OCI-LY7 (cell line): ENCODE data around the gene MSN. TPM values are rescaled to one million over a fixed set of nuclear protein-coding genes. Genes with fewer than 3 reads are reported as not detected.

Source experiments
- BruUV-seq: library from RNA; stranded (reverse); fragments of 400-500 nt; replicated peaks from 2 replicates; lab custom pipeline; 2021; lab: Mats Ljungman, UMichigan
- CTCF ChIA-PET: fragments of 300-600 bp; sonication (Branson Sonifier 250); formaldehyde crosslinking; loops from one replicate; lab custom pipeline; 2022; ENCODE audit warnings: antibody characterized with exemption; ENCODE audit not compliant: unreplicated experiment; lab: Charles Lee
- POLR2A ChIA-PET: fragments of 300-600 bp; sonication (Branson Sonifier 250); formaldehyde crosslinking; loops from one replicate; lab custom pipeline; 2022; ENCODE audit warnings: antibody characterized with exemption; lab: Charles Lee
- DNase-seq: peaks from one replicate; pipeline ENCODE4 v3.0.0-alpha.2; 2015; ENCODE audit warnings: low spot score
- H2AFZ ChIP-seq: fragments of 200-600 bp; sonication (generic), shearing (Covaris generic); 2 replicates; pipeline ENCODE4 v1.6.1; 2014; ENCODE audit warnings: mild to moderate bottlenecking, antibody characterized with exemption, low read length, moderate library complexity
- H3K27ac ChIP-seq: fragments of 200-600 bp; sonication (generic); 2 replicates; pipeline ENCODE4 v1.5.1; 2014; ENCODE audit warnings: mixed run types, low read depth, mild to moderate bottlenecking, moderate library complexity, low read length, inconsistent platforms; ENCODE audit not compliant: poor library complexity, severe bottlenecking
- H3K36me3 ChIP-seq: fragments of 200-600 bp; sonication (generic); 2 replicates; pipeline ENCODE4 v1.6.1; 2014; ENCODE audit warnings: mild to moderate bottlenecking, antibody characterized with exemption, low read length, moderate library complexity, mixed read lengths; ENCODE audit not compliant: insufficient read depth
- H3K4me1 ChIP-seq: fragments of 200-600 bp; sonication (generic); 2 replicates; pipeline ENCODE4 v1.5.1; 2014; ENCODE audit warnings: mild to moderate bottlenecking, low read length; ENCODE audit not compliant: insufficient read depth, poor library complexity, severe bottlenecking
- H3K4me2 ChIP-seq: fragments of 200-600 bp; sonication (generic); 2 replicates; pipeline ENCODE4 v1.6.1; 2014; ENCODE audit warnings: mild to moderate bottlenecking, low read length
- H3K4me3 ChIP-seq: fragments of 200-600 bp; sonication (generic); 2 replicates; pipeline ENCODE4 v1.5.1; 2014; ENCODE audit warnings: mild to moderate bottlenecking, low read depth, low read length; ENCODE audit not compliant: poor library complexity, severe bottlenecking
- H3K79me2 ChIP-seq: fragments of 200-600 bp; sonication (generic); 2 replicates; pipeline ENCODE4 v1.6.1; 2016; ENCODE audit warnings: low read depth, mild to moderate bottlenecking, low read length, moderate library complexity, mixed read lengths; ENCODE audit not compliant: insufficient read depth
- H3K9me2 ChIP-seq: fragments of 200-600 bp; sonication (generic); 2 replicates; pipeline ENCODE4 v1.6.1; 2016; ENCODE audit warnings: mild to moderate bottlenecking, low read length, mixed read lengths; ENCODE audit not compliant: insufficient read depth
- H3K9me3 ChIP-seq: fragments of 200-600 bp; sonication (generic); 2 replicates; pipeline ENCODE4 v1.6.1; 2014; ENCODE audit warnings: mild to moderate bottlenecking, mixed run types, low read length, mixed read lengths
- H4K20me1 ChIP-seq: fragments of 200-600 bp; sonication (generic); 2 replicates; pipeline ENCODE4 v1.6.1; 2014; ENCODE audit warnings: mild to moderate bottlenecking, antibody characterized with exemption, low read length, moderate library complexity, mixed read lengths; ENCODE audit not compliant: insufficient read depth
- CTCF ChIP-seq: fragments of 200-600 bp; sonication (generic); conservative IDR thresholded peaks from 2 replicates; pipeline ENCODE4 v1.5.1; 2014; ENCODE audit warnings: mild to moderate bottlenecking, antibody characterized with exemption, low read length, moderate library complexity, mixed read lengths
- EZH2phosphoT487 ChIP-seq: fragments of 200-600 bp; sonication (generic); IDR thresholded peaks from 2 replicates; pipeline ENCODE4 v1.6.1; 2018; ENCODE audit warnings: low read depth, borderline replicate concordance, mild to moderate bottlenecking, mixed run types, antibody characterized with exemption, low read length, moderate library complexity, mixed read lengths
- intact Hi-C: fragments of 100-400 bp; cut with micrococcal nuclease; formaldehyde crosslinking; loops from one replicate; pipeline ENCODE4 v1.10.0; 2022; ENCODE audit not compliant: unreplicated experiment
- total RNA-seq, 2 experiments: library from RNA; depleted of rRNA in 1 of 2; stranded (reverse); fragments of >200 nt in 1 of 2; shearing (Covaris generic) in 1 of 2; gene quantifications; 2 replicates each; pipeline ENCODE4 v1.2.3, GENCODE V29; 2014 to 2022

MSN gene
- total RNA-seq, 2 experiments from 2014 or later: 95.8 to 143 TPM

DNA sequence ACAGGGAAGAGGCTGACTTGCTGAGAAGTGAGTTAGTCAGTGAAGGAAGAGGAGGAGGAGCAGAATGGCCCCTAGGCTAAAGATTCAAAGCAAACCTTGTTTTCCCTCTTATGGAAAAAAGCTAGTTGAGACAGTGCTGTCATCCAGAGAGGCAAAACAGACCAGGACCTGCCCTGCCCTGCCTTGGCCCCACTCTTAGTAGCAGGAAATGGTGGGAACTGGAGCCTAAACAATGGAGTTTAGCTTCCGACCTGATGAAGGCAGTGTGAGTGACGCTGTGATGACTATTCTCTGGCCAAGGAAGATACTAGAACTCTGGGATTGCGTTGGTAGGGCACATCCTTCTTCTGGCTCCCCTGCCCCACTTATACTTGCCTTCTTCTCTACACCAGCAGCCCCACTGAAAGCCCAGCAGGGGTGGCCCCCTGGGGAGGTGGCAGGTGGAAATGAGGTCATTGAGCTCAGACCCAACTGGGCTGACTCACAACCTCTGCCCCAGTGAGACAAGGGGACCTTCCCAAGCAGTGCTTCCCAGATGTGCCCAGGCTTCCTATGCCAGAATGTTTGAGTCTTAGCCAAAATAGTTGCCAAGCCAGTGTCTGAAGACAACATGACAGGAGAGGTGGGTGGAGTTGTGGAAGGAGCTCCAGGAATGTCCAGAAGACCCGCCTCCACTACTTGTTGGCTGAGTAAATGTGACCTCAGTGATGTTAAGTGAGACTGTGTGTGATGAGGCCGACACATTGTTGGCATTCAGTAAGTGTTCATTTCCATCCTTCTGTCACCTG, 38.8 kb downstream of the MSN start:
- no peak overlapping the region for H3K4me3 ChIP-seq
- ChIA-PET CTCF (no interaction called here), POLR2A (interaction anchor here (1.5 kb wide), 1 partner anchor 9 kb away, joined by 3 read pairs; no protein-coding TSS in a partner anchor)
- no peak for DNase-seq
- no peaks in the 10 kb centered on the region for H3K9me2 ChIP-seq
- peaks cover 54% of the 10 kb centered on the region; the same call in 1 of the 2 replicates for H3K79me2 ChIP-seq
- intact Hi-C loops: no loop called here
- peaks cover 49% of the 10 kb centered on the region for H3K4me1 ChIP-seq
- H3K9me3 ChIP-seq: no peaks in the 10 kb centered on the region
- H3K36me3 ChIP-seq: peaks cover 14% of the 10 kb centered on the region
- H4K20me1 ChIP-seq: no peaks in the 10 kb centered on the region
- H3K4me2 ChIP-seq: peak overlapping the region; percentile 29
- peak overlapping the region; percentile 11 for H3K27ac ChIP-seq
- no TSS peak for BruUV-seq
- no peak for TF ChIP-seq EZH2phosphoT487
- no peak for TF ChIP-seq CTCF
- H2AFZ ChIP-seq: no peak overlapping the region

GRCh38 chrX:65707151-65707550, 39.7 kb downstream of the MSN start:
- no TSS peak for BruUV-seq
- no peak for TF ChIP-seq EZH2phosphoT487
- no peak for TF ChIP-seq CTCF
- no peaks in the 10 kb centered on the region for H3K9me2 ChIP-seq
- H3K4me1 ChIP-seq: peaks cover 43% of the 10 kb centered on the region
- H3K4me3 ChIP-seq: no peak overlapping the region
- CTCF ChIA-PET: no interaction called here
- peaks cover 7% of the 10 kb centered on the region; the same call in 1 of the 2 replicates for H3K36me3 ChIP-seq
- no peak overlapping the region for H2AFZ ChIP-seq
- no peak for DNase-seq
- H3K79me2 ChIP-seq: peaks cover 55% of the 10 kb centered on the region; the same call in 1 of the 2 replicates
- no peaks in the 10 kb centered on the region for H4K20me1 ChIP-seq
- H3K9me3 ChIP-seq: no peaks in the 10 kb centered on the region
- POLR2A ChIA-PET: interaction anchor here (1.5 kb wide), 1 partner anchor 10 kb away, joined by 3 read pairs; no protein-coding TSS in a partner anchor
- intact Hi-C loops: no loop called here
- H3K27ac ChIP-seq: no peak overlapping the region
- no peak overlapping the region for H3K4me2 ChIP-seq
